ENCODE data around the gene CCL4.
"Not testable (repeated sequence)": the region's sequence is repeated elsewhere in the genome, so short reads cannot be mapped to it uniquely, and the experiment has no call there.

The CCL4 gene

DNA sequence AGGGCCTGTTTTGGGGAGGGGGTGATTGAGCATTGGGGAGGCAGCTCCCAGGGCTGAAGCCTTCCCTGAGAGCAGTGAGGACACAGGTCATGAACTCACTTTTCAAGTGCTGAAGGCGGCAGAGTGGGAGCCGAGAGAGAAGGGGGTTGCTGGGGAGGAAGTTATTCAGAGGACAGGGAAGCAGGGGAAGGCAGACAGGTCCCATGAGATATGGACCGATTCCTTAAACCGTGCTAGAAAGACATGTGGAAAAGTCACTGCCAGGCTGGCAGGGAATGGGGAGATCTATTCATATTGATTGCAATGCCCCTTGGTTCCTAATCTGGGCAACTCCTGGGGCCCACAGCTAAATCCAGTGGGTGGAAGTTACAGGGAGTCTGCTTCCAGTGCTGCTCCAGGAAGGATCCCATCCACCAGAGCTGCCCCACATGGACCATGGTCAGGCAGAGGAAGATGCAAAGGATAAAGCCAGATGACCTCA lies 1.1 kb downstream of the CCL4 start:
- TF ChIP-seq, protein P1, sequence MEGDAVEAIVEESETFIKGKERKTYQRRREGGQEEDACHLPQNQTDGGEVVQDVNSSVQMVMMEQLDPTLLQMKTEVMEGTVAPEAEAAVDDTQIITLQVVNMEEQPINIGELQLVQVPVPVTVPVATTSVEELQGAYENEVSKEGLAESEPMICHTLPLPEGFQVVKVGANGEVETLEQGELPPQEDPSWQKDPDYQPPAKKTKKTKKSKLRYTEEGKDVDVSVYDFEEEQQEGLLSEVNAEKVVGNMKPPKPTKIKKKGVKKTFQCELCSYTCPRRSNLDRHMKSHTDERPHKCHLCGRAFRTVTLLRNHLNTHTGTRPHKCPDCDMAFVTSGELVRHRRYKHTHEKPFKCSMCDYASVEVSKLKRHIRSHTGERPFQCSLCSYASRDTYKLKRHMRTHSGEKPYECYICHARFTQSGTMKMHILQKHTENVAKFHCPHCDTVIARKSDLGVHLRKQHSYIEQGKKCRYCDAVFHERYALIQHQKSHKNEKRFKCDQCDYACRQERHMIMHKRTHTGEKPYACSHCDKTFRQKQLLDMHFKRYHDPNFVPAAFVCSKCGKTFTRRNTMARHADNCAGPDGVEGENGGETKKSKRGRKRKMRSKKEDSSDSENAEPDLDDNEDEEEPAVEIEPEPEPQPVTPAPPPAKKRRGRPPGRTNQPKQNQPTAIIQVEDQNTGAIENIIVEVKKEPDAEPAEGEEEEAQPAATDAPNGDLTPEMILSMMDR (IDR thresholded peaks at IDR 0.05; ENCODE audit: low read depth, low read length): no peak
- H3K4me3 ChIP-seq (replicated peaks in 1 of 2; ENCODE audit: low read depth in 2 of 2, low read length in 2 of 2): no peak overlapping the region
- DNase-seq (ENCODE audit: low read depth in 2 of 2): no peak

DNA sequence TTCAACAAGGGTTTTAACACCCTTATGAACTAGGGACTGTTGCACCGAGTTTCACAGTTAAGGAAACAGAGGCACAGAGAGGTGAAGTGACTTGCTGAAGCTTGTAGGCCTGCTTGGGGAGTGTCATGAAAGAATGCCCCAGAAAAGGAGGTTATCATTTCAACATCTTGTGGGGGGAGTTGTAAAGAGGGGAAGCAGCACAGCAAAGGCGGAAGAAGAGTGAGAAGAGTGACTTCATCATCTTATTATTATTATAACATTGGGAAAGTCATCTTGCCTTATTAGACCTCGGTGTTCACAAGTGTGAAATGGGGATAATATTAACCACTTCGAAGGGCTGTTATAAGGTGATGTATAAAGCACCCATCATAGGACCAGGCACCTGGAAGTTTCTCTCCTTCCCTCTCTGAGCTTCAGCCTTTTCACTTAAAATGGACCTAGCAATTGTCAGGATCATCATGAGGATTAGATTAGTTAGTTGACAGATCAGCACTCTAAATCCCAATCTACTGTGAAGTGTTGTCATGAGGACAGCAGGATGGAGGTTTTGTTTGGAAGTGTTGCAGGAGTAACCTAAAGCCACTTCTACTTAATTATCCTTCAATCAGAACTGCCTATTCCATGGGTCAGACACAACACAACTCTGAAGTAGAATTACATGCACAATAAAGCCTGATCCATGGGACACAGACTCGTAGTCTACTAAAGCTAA lies 2.3 kb downstream of the CCL4 start:
- TF ChIP-seq, protein P1 (IDR thresholded peaks at IDR 0.05; ENCODE audit: low read depth, low read length): no peak
- no peak overlapping the region for H3K4me3 ChIP-seq (replicated peaks in 1 of 2; ENCODE audit: low read depth in 2 of 2, low read length in 2 of 2)
- no peak for DNase-seq (ENCODE audit: low read depth in 2 of 2)

DNA sequence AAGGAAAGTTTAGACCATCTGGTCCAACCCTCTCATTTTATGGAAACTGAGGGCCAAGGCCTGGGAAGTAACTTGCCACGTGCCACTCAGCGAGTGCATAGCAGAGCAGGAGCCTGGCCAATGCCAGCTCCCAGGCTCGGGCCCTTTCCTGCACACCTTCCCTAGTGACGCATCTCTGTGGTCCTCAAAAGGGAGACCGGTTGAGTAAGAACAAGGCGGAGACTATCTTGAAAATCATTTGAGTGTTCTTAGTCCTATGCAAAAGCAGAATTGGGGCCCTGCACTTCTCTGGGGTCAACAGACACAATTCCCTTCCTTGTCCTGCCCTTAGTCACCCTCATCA lies 2.8 kb downstream of the CCL4 start:
- TF ChIP-seq, protein P1 (IDR thresholded peaks at IDR 0.05; ENCODE audit: low read depth, low read length): no peak
- no peak for DNase-seq (ENCODE audit: low read depth in 2 of 2)
- no peak overlapping the region for H3K4me3 ChIP-seq (replicated peaks in 1 of 2; ENCODE audit: low read depth in 2 of 2, low read length in 2 of 2)

DNA sequence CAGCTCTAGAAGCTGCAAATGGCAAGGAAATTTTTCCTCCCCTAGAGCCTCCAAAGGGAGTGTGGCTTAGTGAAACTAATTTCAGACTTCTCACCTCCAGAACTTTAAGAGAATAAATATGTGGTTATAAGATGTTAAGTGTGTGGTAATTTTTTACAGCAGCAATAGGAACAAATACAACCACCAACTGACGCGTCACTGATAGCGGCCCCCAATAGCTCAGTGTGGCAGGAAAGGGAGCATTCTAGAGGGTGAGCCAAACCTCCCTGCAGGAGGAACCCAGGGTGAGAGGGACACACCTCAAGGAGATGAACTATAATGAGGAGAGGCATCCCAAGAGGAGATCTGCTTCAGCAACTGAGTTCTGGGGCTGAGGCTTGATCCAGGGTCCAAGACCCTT lies 4.0 kb downstream of the CCL4 start:
- DNase-seq (ENCODE audit: low read depth in 2 of 2): no peak
- H3K4me3 ChIP-seq (replicated peaks in 1 of 2; ENCODE audit: low read depth in 2 of 2, low read length in 2 of 2): no peak overlapping the region
- TF ChIP-seq, protein P1 (IDR thresholded peaks at IDR 0.05; ENCODE audit: low read depth, low read length): no peak

DNA sequence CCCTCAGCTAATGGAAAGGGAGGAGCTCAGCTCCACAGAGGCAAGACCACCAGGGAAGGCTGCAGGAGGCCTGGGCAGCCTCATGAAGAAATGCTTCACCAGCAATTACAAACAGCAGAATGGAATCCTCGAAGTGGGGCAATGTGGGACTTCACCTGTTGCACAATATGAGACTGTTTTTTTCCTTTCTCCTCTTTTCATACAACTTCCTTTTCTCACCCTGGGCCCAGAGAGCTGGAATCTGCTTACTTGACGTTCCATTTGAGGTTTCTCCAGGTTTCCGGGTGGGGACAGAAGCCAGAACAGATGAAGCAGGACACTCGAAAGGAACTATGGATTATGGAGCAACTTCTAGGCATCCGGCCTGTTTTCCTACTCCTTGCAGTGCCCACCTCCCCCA lies 4.6 kb downstream of the CCL4 start:
- DNase-seq (ENCODE audit: low read depth in 2 of 2); H3K4me3 ChIP-seq (replicated peaks in 1 of 2; ENCODE audit: low read depth in 2 of 2, low read length in 2 of 2): not testable (repeated sequence)

DNA sequence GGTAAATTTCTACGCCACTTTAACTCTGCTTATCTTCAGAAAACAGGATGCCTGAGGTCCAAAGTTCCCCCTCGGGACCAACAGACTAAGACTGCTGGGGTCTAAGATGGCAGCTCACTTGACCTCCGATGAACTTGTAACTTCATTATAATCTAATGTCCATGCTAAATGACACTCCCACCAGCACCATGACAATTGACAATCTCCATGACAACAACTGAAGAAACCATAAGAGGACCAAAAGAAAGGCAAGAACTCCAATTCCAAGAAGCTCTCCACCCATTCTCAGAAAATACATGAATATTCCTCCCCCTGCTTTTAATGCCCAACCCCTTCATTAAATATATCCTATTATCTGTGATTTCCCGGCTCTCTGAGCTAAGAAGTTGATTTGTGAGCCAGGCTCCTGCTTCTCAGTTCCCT lies 7.5 kb downstream of the CCL4 start:
- TF ChIP-seq, protein P1 (IDR thresholded peaks at IDR 0.05; ENCODE audit: low read depth, low read length): no peak
- no peak overlapping the region for H3K4me3 ChIP-seq (replicated peaks in 1 of 2; ENCODE audit: low read depth in 2 of 2, low read length in 2 of 2)
- no peak for DNase-seq (ENCODE audit: low read depth in 2 of 2)

DNA sequence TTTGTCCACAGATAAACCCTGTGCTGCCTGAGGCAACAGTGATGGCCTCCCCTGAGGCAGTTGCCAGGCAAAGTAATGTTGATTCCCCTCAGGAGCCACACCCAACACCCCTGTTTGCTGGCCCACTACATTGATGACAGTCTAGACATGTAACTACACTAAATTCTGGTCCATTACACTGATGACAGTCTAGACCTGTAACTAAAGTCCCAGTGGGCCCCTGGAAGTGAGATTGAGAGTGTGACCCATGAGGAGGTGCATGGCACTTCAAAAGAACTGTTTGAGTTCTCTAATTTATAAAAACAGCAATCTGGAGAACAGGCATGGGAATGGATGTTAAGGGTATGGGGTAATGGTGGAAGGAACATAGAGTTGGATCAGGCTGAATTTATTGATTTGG lies 8.9 kb downstream of the CCL4 start:
- DNase-seq (ENCODE audit: low read depth in 2 of 2): no peak
- H3K4me3 ChIP-seq (replicated peaks in 1 of 2; ENCODE audit: low read depth in 2 of 2, low read length in 2 of 2): no peak overlapping the region
- TF ChIP-seq, protein P1 (IDR thresholded peaks at IDR 0.05; ENCODE audit: low read depth, low read length): no peak

DNA sequence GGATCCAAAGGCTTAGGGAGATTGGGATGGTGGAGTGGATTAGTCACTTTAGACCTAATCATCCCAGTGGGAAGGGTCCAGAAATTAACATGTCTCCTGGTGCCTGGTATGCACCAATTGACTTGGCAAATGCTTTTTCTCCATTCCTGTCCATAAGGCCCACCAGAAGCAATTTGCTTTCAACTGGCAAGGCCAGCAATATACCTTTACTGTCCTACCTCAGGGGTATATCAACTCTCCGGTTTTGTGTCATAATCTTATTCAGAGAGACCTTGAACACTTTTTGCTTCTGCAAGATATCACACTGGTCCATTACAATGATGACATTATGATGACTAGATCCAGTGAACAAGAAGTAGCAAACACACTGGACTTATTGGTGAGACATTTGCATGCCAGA lies 9.5 kb downstream of the CCL4 start:
- DNase-seq (ENCODE audit: low read depth in 2 of 2); H3K4me3 ChIP-seq (replicated peaks in 1 of 2; ENCODE audit: low read depth in 2 of 2, low read length in 2 of 2): not testable (repeated sequence)

DNA sequence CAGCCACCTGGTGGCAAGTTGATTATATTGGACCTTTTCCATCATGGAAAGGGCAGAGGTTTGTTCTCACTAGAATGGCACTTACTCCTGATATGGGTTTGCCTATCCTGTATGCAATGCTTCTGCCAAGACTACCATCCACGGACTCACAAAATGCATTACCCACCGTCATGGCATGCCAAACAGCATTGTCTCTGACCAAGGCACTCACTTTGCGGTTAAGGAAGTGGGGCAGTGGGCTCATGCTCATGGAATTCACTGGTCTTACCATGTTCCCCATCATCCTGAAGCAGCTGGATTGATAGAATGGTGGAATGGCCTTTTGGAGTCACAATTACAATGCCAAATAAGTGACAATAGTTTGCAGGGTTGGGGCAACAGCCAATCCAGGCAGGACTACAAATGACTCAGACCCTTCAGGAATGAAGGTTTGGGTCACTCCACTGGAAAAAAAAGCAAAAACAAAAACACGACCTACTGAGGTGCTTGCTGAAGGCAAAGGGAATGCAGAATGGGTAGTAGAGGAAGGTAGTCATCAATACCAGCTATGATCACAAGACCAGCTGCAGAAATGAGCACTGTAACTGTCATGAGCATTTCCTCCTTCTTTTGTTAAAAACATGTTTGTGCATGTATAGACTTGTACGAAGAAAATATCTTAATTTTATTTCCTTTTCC lies 11.5 kb downstream of the CCL4 start:
- not testable (repeated sequence) for H3K4me3 ChIP-seq (replicated peaks in 1 of 2; ENCODE audit: low read depth in 2 of 2, low read length in 2 of 2)
- peak in 1 of 2 donors; percentile 2 for DNase-seq (ENCODE audit: low read depth in 2 of 2)

DNA sequence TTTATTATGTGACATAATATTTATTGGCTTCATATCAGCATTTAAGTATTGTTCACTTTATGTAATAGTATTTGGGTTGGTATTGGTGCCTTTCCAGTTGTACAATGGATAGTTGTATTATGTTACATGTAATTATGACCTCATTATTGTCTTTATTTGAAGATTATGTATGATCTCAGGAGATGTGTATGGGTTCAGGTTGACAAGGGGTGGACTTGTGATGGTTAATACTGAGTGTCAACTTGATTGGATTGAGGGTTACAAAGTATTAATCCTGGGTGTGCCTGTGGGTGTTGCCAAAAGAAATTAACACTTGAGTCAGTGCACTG lies 12.0 kb downstream of the CCL4 start:
- DNase-seq (ENCODE audit: low read depth in 2 of 2); H3K4me3 ChIP-seq (replicated peaks in 1 of 2; ENCODE audit: low read depth in 2 of 2, low read length in 2 of 2): not testable (repeated sequence)

Measured in cardiac fibroblast (primary cell).